GM12878 (cell line): ENCODE measurements around the gene ARIH2. TPM values are rescaled to one million over a fixed set of nuclear protein-coding genes. Genes with fewer than 3 reads are reported as not detected.

Source experiments
- ATAC-seq: fragments of 200-7000 bp; cut with Tn5 transposase; 3 replicates; pipeline ENCODE4 v1.9.1; 2020; ENCODE audit warnings: mild to moderate bottlenecking, moderate library complexity
- BruUV-seq: library from RNA; stranded (reverse); fragments of 400-500 nt; replicated peaks from 2 replicates; lab custom pipeline; 2021; lab: Mats Ljungman, UMichigan
- CTCF ChIA-PET: fragments of 300-600 bp; sonication (Branson Sonifier 250); formaldehyde crosslinking; extraction: SDS; loops from one replicate; lab custom pipeline; 2021; ENCODE audit warnings: inconsistent platforms; lab: Yijun Ruan, JAX
- POLR2A ChIA-PET: fragments of 350-600 bp; formaldehyde crosslinking; extraction: SDS; loops from one replicate; lab custom pipeline; 2021; ENCODE audit warnings: inconsistent platforms; lab: Charles Lee
- RAD21 ChIA-PET: fragments of 300-600 bp; sonication (Branson Sonifier 250); formaldehyde crosslinking; loops from one replicate; lab custom pipeline; 2023; ENCODE audit warnings: antibody characterized with exemption; ENCODE audit not compliant: unreplicated experiment; lab: Charles Lee
- SMC1A ChIA-PET: fragments of 300-600 bp; sonication (Branson Sonifier 250); formaldehyde crosslinking; loops from one replicate; lab custom pipeline; 2023; ENCODE audit not compliant: unreplicated experiment, uncharacterized antibody; lab: Charles Lee
- DNase-seq: peaks from one replicate; pipeline ENCODE4 v3.0.0-alpha.2; 2011; ENCODE audit warnings: low read depth, low spot score
- FAIRE-seq: peaks from 3 replicates; lab custom pipeline; 2011; peaks lifted over from hg19 to GRCh38; lab: Jason Lieb, UNC
- H2AFZ ChIP-seq: 2 replicates; pipeline ENCODE4 v1.6.0; 2011; ENCODE audit warnings: low read depth, low read length, control low read depth; ENCODE audit not compliant: control insufficient read depth
- H3K27ac ChIP-seq: 2 replicates; pipeline ENCODE4 v1.5.1; 2011; ENCODE audit warnings: control low read depth; ENCODE audit not compliant: control insufficient read depth, insufficient read depth
- H3K27me3 ChIP-seq, 2 experiments: replicated peaks in 1 of 2; 2 replicates each; pipeline versions ENCODE4 v1.6.0 to v1.6.1; 2011; ENCODE audit warnings: low read length in 1 of 2; ENCODE audit not compliant: control insufficient read depth in 2 of 2, insufficient read depth in 2 of 2
- H3K36me3 ChIP-seq, 2 experiments: 2 replicates each; pipeline ENCODE4 v1.5.1; 2011; ENCODE audit warnings: low read length in 1 of 2; ENCODE audit not compliant: control insufficient read depth in 2 of 2, insufficient read depth in 2 of 2
- H3K4me1 ChIP-seq: 2 replicates; pipeline ENCODE4 v1.6.1; 2011; ENCODE audit warnings: mild to moderate bottlenecking, low read length, moderate library complexity, mixed read lengths; ENCODE audit not compliant: control insufficient read depth, insufficient read depth
- H3K4me2 ChIP-seq: 2 replicates; pipeline ENCODE4 v1.6.0; 2011; ENCODE audit warnings: control low read depth; ENCODE audit not compliant: control insufficient read depth, insufficient read depth
- H3K4me3 ChIP-seq: fragments of 200-600 bp; sonication (generic); 2 replicates; pipeline ENCODE4 v1.5.1; 2016
- H3K79me2 ChIP-seq: 2 replicates; pipeline ENCODE4 v1.6.0; 2011; ENCODE audit warnings: low read length; ENCODE audit not compliant: control insufficient read depth, insufficient read depth
- H3K9ac ChIP-seq: 2 replicates; pipeline ENCODE4 v1.8.0; 2011; ENCODE audit warnings: low read length, control low read depth, mixed read lengths; ENCODE audit not compliant: control insufficient read depth, insufficient read depth
- H3K9me3 ChIP-seq: replicated peaks from 3 replicates; pipeline ENCODE4 v1.5.1; 2011; ENCODE audit warnings: mild to moderate bottlenecking, low read length; ENCODE audit not compliant: control insufficient read depth, insufficient read depth
- H4K20me1 ChIP-seq: 2 replicates; pipeline ENCODE4 v1.6.0; 2011; ENCODE audit not compliant: control insufficient read depth, insufficient read depth
- BMI1 ChIP-seq: fragments of 450-650 bp; IDR thresholded peaks from 2 replicates; pipeline ENCODE4 v1.6.1; 2016; ENCODE audit warnings: mild to moderate bottlenecking, moderate library complexity, borderline replicate concordance
- CREB1 ChIP-seq: IDR thresholded peaks from 2 replicates; pipeline ENCODE4 v1.6.1; 2012; ENCODE audit warnings: low read depth, mild to moderate bottlenecking, inconsistent platforms
- PAX5 ChIP-seq: IDR thresholded peaks from 2 replicates; pipeline ENCODE4 v1.6.1; 2011; ENCODE audit warnings: low read depth, low read length, borderline replicate concordance
- SUZ12 ChIP-seq: fragments of 200-600 bp; sonication (generic); IDR thresholded peaks from one replicate; pipeline ENCODE4 v1.6.1; 2018; ENCODE audit warnings: antibody characterized with exemption, mild to moderate bottlenecking; ENCODE audit not compliant: unreplicated experiment
- TAF1 ChIP-seq: IDR thresholded peaks from 2 replicates; pipeline ENCODE4 v1.6.1; 2011; ENCODE audit warnings: mild to moderate bottlenecking, low read depth, low read length, borderline replicate concordance
- in situ Hi-C: fragments of 300-500 bp; cut with MboI; formaldehyde crosslinking; loops from 9 replicates; pipeline ENCODE4 v1.14.3; 2018; ENCODE audit warnings: mixed read lengths
- intact Hi-C: fragments of 100-400 bp; cut with micrococcal nuclease; formaldehyde crosslinking; loops from one replicate; pipeline ENCODE4 v1.14.2; 2022; ENCODE audit not compliant: unreplicated experiment
- polyA plus RNA-seq, 11 experiments: library from polyadenylated mRNA; depleted of rRNA in 4 of 11; unstranded in 6 of 11; stranded (reverse) in 5 of 11; fragments of >200 nt; fragmentation: Nextera tagmentation in 4 of 11; fragmentation: Illumina TruSeq in 1 of 11; extraction: Ambion mirVana in 4 of 11; extraction: Trizol in 1 of 11; gene quantifications; 1 replicate in 1 of 11; 2 replicates in 10 of 11; pipeline versions ENCODE4 v1.2.1 to v1.2.3, GENCODE V29; 2011 to 2016; ENCODE audit warnings: inconsistent platforms in 2 of 11, missing spikeins in 2 of 11, low read depth in 1 of 11
- total RNA-seq, 4 experiments: library from RNA; depleted of rRNA in 3 of 4; stranded (reverse); fragments of >200 nt in 3 of 4; fragmentation: Illumina TruSeq in 1 of 4; extraction: Trizol in 1 of 4; gene quantifications; 2 replicates each; pipeline versions ENCODE4 v1.2.1 to v1.2.3, GENCODE V29; 2013 to 2021
- TF ChIP-seq, protein P1 (sequence below): fragments of 450-650 bp; IDR thresholded peaks from 2 replicates; pipeline ENCODE4 v1.6.1; 2017; ENCODE audit warnings: mild to moderate bottlenecking, low read depth, inconsistent platforms; ENCODE audit not compliant: poor library complexity, severe bottlenecking
- TF ChIP-seq, protein P2 (sequence below): IDR thresholded peaks from 2 replicates; pipeline ENCODE4 v1.6.1; 2012; ENCODE audit warnings: improper control_type of control experiment, low read depth, low read length; ENCODE audit not compliant: insufficient replicate concordance
- TF ChIP-seq, protein P3 (sequence below): fragments of 150-350 bp; IDR thresholded peaks from 2 replicates; pipeline ENCODE4 v1.6.1; 2014; ENCODE audit warnings: mild to moderate bottlenecking, low read depth, low read length
- TF ChIP-seq, protein P4 (sequence below): fragments of 450-650 bp; formaldehyde crosslinking; IDR thresholded peaks from 2 replicates; pipeline ENCODE4 v1.4.0; 2020; ENCODE audit warnings: mild to moderate bottlenecking, moderate library complexity
- TF ChIP-seq, protein P5 (sequence below): IDR thresholded peaks from 2 replicates; pipeline ENCODE4 v1.6.1; 2012; ENCODE audit warnings: low read depth, low read length, improper control_type of control experiment

Gene ARIH2
- total and polyA plus RNA-seq, 10 of the 15 experiments (the other 5 are each of a cell fraction or from before 2014, with no cell fraction given): 18.7 to 74.7 (median 63.7) TPM

DNA sequence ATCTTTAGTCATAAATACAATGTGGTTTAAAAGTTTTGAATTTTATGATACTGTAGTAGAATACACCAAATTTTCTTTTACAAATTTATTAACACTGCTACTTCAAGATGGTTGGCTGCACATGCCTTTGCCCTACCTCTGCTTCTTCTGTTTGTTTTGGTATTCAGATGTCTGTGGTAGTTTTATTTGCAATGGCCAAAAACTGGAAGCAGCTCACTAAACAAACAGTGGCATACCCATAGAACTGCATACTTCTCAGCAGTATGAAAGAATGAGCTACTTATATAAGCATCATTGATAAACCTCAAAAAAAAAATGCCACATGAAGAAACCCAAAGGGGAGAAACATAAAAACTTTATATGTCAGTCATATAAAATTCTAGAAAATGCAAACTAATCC is 19.5 kb downstream of the ARIH2 start:
- BruUV-seq: no TSS peak
- POLR2A ChIA-PET: interaction anchor here (0.6 kb wide), 1 partner anchor 471 kb away, joined by 4 read pairs; no protein-coding TSS in a partner anchor
- no peak for FAIRE-seq
- TF ChIP-seq, protein P1, sequence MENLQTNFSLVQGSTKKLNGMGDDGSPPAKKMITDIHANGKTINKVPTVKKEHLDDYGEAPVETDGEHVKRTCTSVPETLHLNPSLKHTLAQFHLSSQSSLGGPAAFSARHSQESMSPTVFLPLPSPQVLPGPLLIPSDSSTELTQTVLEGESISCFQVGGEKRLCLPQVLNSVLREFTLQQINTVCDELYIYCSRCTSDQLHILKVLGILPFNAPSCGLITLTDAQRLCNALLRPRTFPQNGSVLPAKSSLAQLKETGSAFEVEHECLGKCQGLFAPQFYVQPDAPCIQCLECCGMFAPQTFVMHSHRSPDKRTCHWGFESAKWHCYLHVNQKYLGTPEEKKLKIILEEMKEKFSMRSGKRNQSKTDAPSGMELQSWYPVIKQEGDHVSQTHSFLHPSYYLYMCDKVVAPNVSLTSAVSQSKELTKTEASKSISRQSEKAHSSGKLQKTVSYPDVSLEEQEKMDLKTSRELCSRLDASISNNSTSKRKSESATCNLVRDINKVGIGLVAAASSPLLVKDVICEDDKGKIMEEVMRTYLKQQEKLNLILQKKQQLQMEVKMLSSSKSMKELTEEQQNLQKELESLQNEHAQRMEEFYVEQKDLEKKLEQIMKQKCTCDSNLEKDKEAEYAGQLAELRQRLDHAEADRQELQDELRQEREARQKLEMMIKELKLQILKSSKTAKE: no peak
- no peak for TF ChIP-seq BMI1
- no peak for TF ChIP-seq SUZ12
- no peak for TF ChIP-seq CREB1
- TF ChIP-seq, protein P2, sequence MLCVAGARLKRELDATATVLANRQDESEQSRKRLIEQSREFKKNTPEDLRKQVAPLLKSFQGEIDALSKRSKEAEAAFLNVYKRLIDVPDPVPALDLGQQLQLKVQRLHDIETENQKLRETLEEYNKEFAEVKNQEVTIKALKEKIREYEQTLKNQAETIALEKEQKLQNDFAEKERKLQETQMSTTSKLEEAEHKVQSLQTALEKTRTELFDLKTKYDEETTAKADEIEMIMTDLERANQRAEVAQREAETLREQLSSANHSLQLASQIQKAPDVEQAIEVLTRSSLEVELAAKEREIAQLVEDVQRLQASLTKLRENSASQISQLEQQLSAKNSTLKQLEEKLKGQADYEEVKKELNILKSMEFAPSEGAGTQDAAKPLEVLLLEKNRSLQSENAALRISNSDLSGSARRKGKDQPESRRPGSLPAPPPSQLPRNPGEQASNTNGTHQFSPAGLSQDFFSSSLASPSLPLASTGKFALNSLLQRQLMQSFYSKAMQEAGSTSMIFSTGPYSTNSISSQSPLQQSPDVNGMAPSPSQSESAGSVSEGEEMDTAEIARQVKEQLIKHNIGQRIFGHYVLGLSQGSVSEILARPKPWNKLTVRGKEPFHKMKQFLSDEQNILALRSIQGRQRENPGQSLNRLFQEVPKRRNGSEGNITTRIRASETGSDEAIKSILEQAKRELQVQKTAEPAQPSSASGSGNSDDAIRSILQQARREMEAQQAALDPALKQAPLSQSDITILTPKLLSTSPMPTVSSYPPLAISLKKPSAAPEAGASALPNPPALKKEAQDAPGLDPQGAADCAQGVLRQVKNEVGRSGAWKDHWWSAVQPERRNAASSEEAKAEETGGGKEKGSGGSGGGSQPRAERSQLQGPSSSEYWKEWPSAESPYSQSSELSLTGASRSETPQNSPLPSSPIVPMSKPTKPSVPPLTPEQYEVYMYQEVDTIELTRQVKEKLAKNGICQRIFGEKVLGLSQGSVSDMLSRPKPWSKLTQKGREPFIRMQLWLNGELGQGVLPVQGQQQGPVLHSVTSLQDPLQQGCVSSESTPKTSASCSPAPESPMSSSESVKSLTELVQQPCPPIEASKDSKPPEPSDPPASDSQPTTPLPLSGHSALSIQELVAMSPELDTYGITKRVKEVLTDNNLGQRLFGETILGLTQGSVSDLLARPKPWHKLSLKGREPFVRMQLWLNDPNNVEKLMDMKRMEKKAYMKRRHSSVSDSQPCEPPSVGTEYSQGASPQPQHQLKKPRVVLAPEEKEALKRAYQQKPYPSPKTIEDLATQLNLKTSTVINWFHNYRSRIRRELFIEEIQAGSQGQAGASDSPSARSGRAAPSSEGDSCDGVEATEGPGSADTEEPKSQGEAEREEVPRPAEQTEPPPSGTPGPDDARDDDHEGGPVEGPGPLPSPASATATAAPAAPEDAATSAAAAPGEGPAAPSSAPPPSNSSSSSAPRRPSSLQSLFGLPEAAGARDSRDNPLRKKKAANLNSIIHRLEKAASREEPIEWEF: no peak
- TF ChIP-seq, protein P3, sequence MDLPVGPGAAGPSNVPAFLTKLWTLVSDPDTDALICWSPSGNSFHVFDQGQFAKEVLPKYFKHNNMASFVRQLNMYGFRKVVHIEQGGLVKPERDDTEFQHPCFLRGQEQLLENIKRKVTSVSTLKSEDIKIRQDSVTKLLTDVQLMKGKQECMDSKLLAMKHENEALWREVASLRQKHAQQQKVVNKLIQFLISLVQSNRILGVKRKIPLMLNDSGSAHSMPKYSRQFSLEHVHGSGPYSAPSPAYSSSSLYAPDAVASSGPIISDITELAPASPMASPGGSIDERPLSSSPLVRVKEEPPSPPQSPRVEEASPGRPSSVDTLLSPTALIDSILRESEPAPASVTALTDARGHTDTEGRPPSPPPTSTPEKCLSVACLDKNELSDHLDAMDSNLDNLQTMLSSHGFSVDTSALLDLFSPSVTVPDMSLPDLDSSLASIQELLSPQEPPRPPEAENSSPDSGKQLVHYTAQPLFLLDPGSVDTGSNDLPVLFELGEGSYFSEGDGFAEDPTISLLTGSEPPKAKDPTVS: no peak
- no peak for TF ChIP-seq PAX5
- TF ChIP-seq, protein P4, sequence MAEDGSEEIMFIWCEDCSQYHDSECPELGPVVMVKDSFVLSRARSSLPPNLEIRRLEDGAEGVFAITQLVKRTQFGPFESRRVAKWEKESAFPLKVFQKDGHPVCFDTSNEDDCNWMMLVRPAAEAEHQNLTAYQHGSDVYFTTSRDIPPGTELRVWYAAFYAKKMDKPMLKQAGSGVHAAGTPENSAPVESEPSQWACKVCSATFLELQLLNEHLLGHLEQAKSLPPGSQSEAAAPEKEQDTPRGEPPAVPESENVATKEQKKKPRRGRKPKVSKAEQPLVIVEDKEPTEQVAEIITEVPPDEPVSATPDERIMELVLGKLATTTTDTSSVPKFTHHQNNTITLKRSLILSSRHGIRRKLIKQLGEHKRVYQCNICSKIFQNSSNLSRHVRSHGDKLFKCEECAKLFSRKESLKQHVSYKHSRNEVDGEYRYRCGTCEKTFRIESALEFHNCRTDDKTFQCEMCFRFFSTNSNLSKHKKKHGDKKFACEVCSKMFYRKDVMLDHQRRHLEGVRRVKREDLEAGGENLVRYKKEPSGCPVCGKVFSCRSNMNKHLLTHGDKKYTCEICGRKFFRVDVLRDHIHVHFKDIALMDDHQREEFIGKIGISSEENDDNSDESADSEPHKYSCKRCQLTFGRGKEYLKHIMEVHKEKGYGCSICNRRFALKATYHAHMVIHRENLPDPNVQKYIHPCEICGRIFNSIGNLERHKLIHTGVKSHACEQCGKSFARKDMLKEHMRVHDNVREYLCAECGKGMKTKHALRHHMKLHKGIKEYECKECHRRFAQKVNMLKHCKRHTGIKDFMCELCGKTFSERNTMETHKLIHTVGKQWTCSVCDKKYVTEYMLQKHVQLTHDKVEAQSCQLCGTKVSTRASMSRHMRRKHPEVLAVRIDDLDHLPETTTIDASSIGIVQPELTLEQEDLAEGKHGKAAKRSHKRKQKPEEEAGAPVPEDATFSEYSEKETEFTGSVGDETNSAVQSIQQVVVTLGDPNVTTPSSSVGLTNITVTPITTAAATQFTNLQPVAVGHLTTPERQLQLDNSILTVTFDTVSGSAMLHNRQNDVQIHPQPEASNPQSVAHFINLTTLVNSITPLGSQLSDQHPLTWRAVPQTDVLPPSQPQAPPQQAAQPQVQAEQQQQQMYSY (CRISPR knock-in tag): no peak
- TF ChIP-seq TAF1: no peak
- TF ChIP-seq, protein P5, sequence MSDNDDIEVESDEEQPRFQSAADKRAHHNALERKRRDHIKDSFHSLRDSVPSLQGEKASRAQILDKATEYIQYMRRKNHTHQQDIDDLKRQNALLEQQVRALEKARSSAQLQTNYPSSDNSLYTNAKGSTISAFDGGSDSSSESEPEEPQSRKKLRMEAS: no peak

More for the DNA sequence above, 19.5 kb downstream of the ARIH2 start:
- in situ Hi-C loops: no loop called here
- ChIA-PET SMC1A (interaction anchor here (1.8 kb wide), 1 partner anchor 10 kb away, joined by 5 read pairs; no protein-coding TSS in a partner anchor), CTCF (interaction anchor here (0.5 kb wide), 1 partner anchor 653 kb away, joined by 5 read pairs; no protein-coding TSS in a partner anchor), RAD21 (interaction anchor here (1.1 kb wide), 1 partner anchor 14 kb away, joined by 3 read pairs; no protein-coding TSS in a partner anchor)
- Histone ChIP-seq H3K9ac (no peak overlapping the region), H3K27ac (no peak overlapping the region), H3K27me3 (no peaks in the 10 kb centered on the region), H2AFZ (no peak overlapping the region), H3K36me3 (peaks cover 0 to 20% of the 10 kb centered on the region in 2 experiments; a peak in 3 of 4 replicates), H3K79me2 (peaks cover 17% of the 10 kb centered on the region), H3K4me2 (no peak overlapping the region), H4K20me1 (no peaks in the 10 kb centered on the region), H3K4me1 (no peaks in the 10 kb centered on the region), H3K4me3 (no peak overlapping the region), H3K9me3 (no peaks in the 10 kb centered on the region)
- intact Hi-C loops: no loop called here
- DNase-seq (no peak), ATAC-seq (no peak)
